C4-2B (cell line): Measurements from ENCODE around the gene LNPEP.

Experiments used
- CTCF ChIP-seq: fragments of 450-650 bp; conservative IDR thresholded peaks from 2 replicates; pipeline ENCODE4 v1.5.1; 2017; ENCODE audit warnings: mild to moderate bottlenecking
- ZFX ChIP-seq: fragments of 450-650 bp; IDR thresholded peaks from 2 replicates; pipeline ENCODE4 v1.6.1; 2017

GRCh38 chr5:97076098-97076497 lies 140.2 kb downstream of the LNPEP start:
- no peak for TF ChIP-seq CTCF
- TF ChIP-seq ZFX, result no peak
